ENCODE data around the gene GPR45. TPM values are rescaled to one million over a fixed set of nuclear protein-coding genes. Genes with fewer than 3 reads are reported as not detected.
A peak's percentile ranks its signal among the peaks of the same experiment; 100 is the strongest.

GPR45 gene
- total RNA-seq, 1 experiment from 2014 or later, result not detected

GRCh38 chr2:105252271-105252670 lies 10.7 kb downstream of the GPR45 start:
- DNase-seq (ENCODE audit: low read depth), result no peak

DNA sequence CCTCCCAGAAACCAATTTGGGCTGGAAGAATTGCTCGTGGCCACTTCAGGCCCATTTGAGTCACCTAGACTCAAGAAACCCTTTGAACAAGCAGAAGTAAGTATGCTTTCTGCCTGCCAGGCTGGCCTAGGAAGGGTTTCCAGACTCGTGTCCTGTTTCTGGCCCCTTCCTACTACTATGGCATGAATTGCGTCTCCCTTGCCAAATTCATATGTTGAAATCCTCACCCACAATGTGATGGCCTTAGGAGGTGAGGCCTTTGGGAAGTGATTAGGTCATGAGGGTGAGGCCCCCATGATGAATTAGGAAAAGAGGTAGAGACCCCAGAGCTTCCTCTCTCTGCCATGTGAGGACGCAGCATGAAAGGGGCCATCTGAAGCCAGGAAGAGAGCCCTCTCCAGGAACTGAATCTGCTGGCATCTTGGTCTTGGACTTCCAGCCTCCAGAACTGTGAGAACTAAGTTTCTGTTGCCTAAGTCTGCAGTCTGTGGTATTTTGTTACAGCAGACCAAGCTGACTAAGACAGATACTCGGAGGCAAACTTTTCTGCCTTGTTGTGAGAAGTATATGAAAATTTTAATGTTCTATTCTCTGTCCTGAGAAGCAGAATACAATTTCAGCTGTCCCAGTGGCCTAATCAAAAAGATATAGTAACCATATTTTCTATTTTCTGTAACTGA lies 13.1 kb downstream of the GPR45 start:
- no peak for DNase-seq (ENCODE audit: low read depth)

GRCh38 chr2:105255979-105256378 lies 14.4 kb downstream of the GPR45 start:
- no peak for DNase-seq (ENCODE audit: low read depth)

GRCh38 chr2:105256431-105257047 lies 15.0 kb downstream of the GPR45 start:
- no peak for DNase-seq (ENCODE audit: low read depth)

DNA sequence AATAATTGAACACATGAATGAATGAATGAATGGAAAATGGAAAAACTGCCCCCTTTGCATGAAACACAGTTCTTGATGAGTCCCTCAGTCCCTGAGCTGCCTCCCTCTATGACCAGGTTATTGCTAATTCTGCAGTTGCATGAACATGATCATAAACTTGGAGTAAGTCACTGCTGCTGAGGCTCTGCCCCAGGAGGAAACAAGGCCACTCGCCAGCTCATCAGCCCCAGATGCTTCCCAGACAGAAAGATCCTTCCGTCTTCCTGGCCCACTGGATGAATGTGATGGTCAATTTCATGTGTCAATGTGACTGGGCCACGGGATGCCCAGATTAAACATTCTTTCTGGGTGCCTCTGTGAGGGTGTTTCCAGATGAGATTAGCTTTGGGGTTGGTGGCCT lies 16.4 kb downstream of the GPR45 start:
- no peak for DNase-seq (ENCODE audit: low read depth)

GRCh38 chr2:105258835-105259350 lies 17.4 kb downstream of the GPR45 start:
- DNase-seq (ENCODE audit: low read depth), result no peak

- peak; percentile 67 for DNase-seq (ENCODE audit: low read depth)
These were observed 19.5 kb downstream of the GPR45 start for GRCh38 chr2:105261061-105261460.

DNA sequence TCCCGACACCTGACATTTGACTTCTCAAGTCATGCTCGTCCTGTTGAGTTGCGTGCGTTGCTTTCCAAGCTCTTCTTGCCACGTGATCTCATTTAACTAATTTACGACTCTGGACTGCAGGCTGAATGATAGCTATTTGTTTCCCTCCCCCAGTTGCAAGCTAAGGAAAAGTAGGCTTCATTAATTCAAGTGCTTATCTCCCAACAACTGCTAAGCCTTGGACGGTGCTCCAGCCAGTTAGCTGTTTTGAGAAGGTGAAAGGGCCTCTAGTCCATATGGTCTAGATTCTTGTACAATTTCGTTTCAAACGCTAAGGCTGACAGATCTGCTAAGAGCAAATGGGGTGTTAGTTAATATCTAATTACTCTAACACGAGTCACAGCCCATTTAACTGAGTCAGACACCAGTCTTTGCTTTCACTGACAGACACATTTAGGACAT lies 21.1 kb downstream of the GPR45 start:
- no peak for DNase-seq (ENCODE audit: low read depth)

DNA sequence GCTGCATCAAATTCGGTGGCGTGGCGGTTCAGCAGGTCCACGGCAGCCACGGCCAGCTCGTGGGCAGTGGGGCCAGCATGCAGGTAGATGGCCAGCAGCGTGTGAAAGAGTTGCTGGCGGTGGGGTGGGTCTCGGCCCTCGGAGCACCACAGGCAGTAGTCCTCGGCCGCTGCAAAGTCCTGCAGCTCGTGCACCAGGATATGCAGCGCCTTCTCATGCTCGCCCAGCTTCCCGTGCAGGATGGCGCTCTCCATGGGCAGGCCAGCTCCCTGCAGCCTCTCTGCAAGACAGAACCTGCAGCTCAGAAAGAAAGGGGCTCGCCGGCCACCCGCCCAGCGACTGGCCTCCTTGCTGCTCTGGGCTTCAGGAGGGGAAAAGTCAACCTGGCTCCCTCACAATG lies 27.9 kb downstream of the GPR45 start:
- no peak for DNase-seq (ENCODE audit: low read depth)

DNA sequence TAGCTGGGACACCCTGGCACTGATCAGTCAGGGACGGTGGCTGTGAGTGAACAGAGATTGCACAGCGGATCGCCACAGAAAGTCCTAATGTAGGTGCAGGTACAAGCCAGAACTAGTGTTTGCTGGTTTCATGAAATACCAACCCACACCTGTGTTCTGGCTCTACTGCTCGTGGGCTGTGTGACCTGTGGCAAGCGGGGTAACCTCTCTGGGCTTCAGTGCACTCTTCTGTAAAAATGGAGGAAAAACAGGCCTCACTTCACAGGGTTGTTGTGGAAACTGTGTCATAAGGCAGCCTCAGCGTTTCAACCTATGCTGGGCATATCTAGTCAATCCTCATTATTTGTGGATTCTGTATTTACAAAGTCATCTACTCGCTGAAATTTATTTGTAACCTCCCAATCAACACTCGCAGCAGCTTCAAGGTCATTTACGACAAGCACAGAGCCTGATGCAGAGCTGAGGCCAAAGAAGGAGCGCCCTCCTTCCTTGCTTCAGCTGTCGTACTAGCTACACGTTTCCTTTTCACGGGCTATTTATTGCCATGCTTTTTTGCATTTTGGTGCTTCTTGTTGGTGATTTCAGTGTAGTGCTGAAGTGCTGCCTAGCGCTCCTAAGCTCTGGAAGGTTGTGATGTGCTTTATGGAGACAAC lies 30.0 kb downstream of the GPR45 start:
- DNase-seq (ENCODE audit: low read depth), result no peak

DNA sequence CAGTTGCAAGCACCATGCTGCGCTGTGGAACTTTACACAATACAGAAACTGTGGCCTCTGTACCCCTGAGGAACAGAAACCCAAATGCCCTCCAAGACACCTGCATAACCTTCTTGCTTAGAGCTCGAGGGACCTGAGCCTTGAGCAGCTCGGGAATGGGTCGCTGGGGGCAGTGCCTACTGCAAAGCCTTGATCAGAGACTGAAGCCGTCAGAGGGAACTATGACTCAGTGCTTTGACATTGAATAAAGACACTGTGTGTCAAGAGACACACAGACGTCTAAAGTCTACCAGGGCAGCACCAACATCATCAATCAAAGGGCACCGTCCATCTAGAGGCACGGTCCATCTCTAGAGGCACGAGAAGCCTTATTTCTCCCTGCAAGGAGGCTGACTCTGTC lies 30.6 kb downstream of the GPR45 start:
- DNase-seq (ENCODE audit: low read depth), result no peak

- DNase-seq (ENCODE audit: low read depth), result no peak
These were observed 32.5 kb downstream of the GPR45 start for GRCh38 chr2:105274046-105274445.

DNA sequence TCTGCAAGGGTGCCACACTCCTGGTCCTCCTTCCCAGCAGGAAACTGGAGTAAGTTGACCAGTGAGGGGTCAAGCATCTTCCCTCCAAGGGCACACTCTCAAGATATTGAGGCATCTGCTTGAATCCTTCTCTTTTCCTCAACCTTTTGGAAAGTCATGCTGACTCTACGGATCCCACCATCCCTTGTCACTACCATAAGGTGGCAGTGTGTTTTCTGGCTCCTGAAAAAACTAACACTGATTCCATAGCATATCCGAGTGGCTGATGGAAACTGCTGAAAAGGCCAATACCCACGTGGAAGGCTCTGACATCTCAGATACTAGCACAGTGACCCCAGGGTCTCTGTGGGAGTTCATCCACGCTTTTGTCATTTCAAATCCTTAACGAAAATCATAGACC lies 37.1 kb downstream of the GPR45 start:
- no peak for DNase-seq (ENCODE audit: low read depth)

DNA sequence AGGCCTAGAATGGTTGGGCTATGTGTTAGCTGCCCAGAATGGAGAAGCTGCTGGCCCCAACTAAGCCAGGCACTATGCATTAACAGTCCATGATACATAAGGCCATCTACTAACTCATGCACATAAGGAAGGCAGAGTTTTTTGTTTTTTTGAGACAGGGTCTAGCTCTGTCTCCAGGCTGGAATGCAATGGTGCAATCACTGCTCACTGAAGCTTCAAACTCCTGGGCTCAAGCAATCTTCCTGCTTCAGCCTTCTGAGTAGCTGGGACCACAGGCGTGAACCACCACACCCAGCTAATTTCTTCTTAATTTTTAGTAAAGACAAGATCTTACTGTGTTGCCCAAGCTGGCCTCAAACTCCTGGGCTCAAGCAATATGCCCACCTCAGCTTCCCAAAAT lies 37.6 kb downstream of the GPR45 start:
- no peak for DNase-seq (ENCODE audit: low read depth)

- DNase-seq (ENCODE audit: low read depth), result no peak
These were observed 38.7 kb downstream of the GPR45 start for GRCh38 chr2:105280281-105280680.

DNA sequence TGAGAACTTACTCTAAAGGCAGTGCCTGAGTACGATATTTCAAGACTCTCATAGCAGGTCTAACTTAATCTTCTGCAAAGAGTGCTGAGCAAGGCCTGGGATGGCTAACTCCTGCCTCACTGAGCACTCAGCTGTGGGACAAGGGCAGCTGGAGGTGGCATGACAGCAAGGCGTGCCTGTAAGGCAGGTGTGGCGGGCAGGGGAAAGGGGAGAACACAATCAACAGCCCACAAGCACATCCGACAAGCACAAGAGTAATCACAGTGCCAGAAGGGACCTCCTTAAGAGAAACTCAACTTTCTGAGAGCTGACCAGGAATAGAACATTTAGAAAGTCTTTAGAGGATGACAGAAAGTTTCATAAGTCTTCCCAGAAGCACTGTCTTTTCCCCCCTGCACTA lies 42.0 kb downstream of the GPR45 start:
- DNase-seq (ENCODE audit: low read depth), result no peak

DNA sequence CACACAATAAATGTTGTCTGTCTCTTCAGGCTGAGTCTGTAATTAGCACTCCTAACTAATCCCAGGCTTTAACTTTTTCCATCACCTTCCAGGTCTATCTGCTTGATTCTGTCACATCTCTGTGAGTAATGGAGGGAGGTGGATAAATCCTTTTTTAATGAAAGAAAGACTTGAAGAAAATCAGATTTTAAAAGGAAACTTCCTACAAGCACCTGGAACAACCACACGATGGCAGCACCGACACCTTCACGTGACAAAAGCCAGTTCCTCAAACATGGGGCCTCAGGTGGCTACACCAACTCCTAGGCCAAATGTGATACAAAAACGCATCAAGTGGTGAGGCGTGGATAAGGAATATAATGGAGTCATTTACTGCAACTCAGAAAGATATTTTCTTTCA lies 46.1 kb downstream of the GPR45 start:
- DNase-seq (ENCODE audit: low read depth), result peak; percentile 36

- DNase-seq (ENCODE audit: low read depth), result no peak
These were observed 46.6 kb downstream of the GPR45 start for GRCh38 chr2:105288133-105288532.

DNA sequence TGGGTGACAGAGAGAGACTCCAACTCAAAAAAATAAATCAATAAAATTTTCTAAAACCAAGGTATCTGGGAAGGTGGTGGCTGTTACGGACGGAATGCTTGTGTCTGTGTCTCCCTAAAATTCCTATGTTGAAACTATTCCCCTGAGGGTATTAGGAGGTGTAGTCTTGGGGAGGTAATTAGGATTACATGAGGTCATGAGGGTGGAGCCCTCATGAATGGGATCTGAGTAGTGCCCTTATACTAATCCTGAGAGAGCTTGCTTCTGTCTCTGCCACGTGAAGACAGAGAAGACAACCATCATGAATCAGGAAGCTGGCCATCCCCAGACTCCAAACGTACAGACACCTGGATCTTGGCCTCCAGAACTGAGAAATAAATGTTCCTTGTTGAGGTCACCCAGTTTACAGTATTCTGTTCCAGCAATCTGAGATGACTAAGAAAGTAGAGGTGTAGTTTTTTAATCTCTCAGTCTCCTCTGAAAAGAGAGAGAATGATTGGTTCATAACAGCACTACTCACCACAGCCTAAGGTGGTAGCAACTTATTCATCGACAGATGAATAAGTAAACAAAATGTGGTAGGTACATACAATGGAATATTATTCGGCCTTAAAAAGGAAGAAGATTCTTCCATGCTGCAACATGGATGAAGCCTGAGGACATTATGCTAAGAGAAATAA lies 49.6 kb downstream of the GPR45 start:
- DNase-seq (ENCODE audit: low read depth), result no peak

DNA sequence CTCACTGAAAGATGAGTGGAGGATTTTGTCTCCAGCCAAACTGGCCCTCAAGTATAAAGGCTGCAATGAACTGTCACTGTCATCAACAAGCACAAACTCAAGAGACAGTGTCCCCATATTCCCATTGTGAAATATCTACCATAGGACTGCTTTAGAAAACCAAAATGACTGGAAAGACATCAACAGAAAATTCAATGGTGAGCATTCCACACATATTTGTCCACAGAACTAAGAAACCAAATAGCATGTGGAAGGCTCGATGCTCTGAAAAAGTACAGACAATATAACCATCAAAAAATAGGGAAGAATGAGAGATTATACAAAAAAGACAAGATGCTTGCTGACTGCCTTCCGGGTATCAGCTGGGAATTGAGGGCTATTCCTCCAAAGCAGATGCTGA lies 50.4 kb downstream of the GPR45 start:
- no peak for DNase-seq (ENCODE audit: low read depth)

All from LHCN-M2 (cell line).